Fibroblast of lung (primary cell): ENCODE results near the gene DMAC2L. TPM values are rescaled to one million over a fixed set of nuclear protein-coding genes. Genes with fewer than 3 reads are reported as not detected.
"Not testable (repeated sequence)": the region's sequence is repeated elsewhere in the genome, so short reads cannot be mapped to it uniquely, and the experiment has no call there.

Experiments
- DNase-seq, 2 donors: peaks; one replicate each; pipeline versions ENCODE4 v3.0.0 to v3.0.0-alpha.2; 2010; ENCODE audit warnings: low read depth in 2 of 2
- H2AFZ ChIP-seq: 2 replicates; pipeline ENCODE4 v1.5.1; 2012; ENCODE audit warnings: low read length, control low read depth, inconsistent platforms
- H3K27ac ChIP-seq: 2 replicates; pipeline ENCODE4 v1.5.1; 2011; ENCODE audit warnings: low read length, control low read depth; ENCODE audit not compliant: insufficient read depth
- H3K27me3 ChIP-seq: 2 replicates; pipeline ENCODE4 v1.5.1; 2011; ENCODE audit warnings: mild to moderate bottlenecking, low read length; ENCODE audit not compliant: control insufficient read depth, insufficient read depth
- H3K36me3 ChIP-seq: 2 replicates; pipeline ENCODE4 v1.5.1; 2011; ENCODE audit warnings: low read length; ENCODE audit not compliant: control insufficient read depth, insufficient read depth
- H3K4me1 ChIP-seq: 2 replicates; pipeline ENCODE4 v1.5.1; 2011; ENCODE audit warnings: low read length; ENCODE audit not compliant: control insufficient read depth, insufficient read depth; ENCODE audit errors: extremely low read depth
- H3K4me2 ChIP-seq: 2 replicates; pipeline ENCODE4 v1.5.1; 2011; ENCODE audit warnings: low read length, control low read depth; ENCODE audit not compliant: insufficient read depth; ENCODE audit errors: extremely low read depth
- H3K4me3 ChIP-seq, 4 experiments: fragments of 200-600 bp in 1 of 4; sonication (generic) in 1 of 4; replicated peaks in 1 of 4; 2 replicates each; pipeline ENCODE4 v1.5.1; 2011 to 2016; ENCODE audit warnings: low read length in 4 of 4, low read depth in 3 of 4, mild to moderate bottlenecking in 3 of 4, control low read depth in 2 of 4, inconsistent platforms in 1 of 4, mixed read lengths in 1 of 4; ENCODE audit not compliant: insufficient read depth in 1 of 4; ENCODE audit errors: control extremely low read depth in 1 of 4
- H3K79me2 ChIP-seq: 2 replicates; pipeline ENCODE4 v1.5.1; 2012; ENCODE audit warnings: mild to moderate bottlenecking, low read length, inconsistent platforms; ENCODE audit not compliant: control insufficient read depth, insufficient read depth
- H3K9ac ChIP-seq: 2 replicates; pipeline ENCODE4 v1.5.1; 2011; ENCODE audit warnings: mild to moderate bottlenecking, low read length, control low read depth; ENCODE audit not compliant: insufficient read depth
- H3K9me3 ChIP-seq: 2 replicates; pipeline ENCODE4 v1.5.1; 2012; ENCODE audit warnings: low read depth, low read length; ENCODE audit not compliant: control insufficient read depth, insufficient read depth
- H4K20me1 ChIP-seq: 2 replicates; pipeline ENCODE4 v1.5.1; 2011; ENCODE audit warnings: low read length; ENCODE audit not compliant: control insufficient read depth, insufficient read depth; ENCODE audit errors: extremely low read depth
- EZH2 ChIP-seq: IDR thresholded peaks from 2 replicates; pipeline ENCODE4 v1.5.1; 2012; ENCODE audit warnings: low read length, control low read depth, mild to moderate bottlenecking; ENCODE audit errors: missing control alignments
- polyA plus RNA-seq, 2 donors: library from polyadenylated mRNA; depleted of rRNA in 1 of 2; stranded (reverse) in 1 of 2; unstranded in 1 of 2; fragments of >200 nt; gene quantifications; 2 replicates each; pipeline ENCODE4 v1.2.1, GENCODE V29; 2011 to 2012; ENCODE audit warnings: missing spikeins in 1 of 2
- total RNA-seq: library from RNA; depleted of rRNA; stranded (reverse); fragments of >200 nt; gene quantifications from 2 replicates; pipeline ENCODE4 v1.2.1, GENCODE V29; 2014
- TF ChIP-seq, protein P1 (sequence below), 2 donors: IDR thresholded peaks in 1 of 2; conservative IDR thresholded peaks in 1 of 2; 1 replicate in 1 of 2; 2 replicates in 1 of 2; pipeline ENCODE4 v1.5.1; 2011 to 2012; ENCODE audit warnings: low read length in 2 of 2, control low read depth in 1 of 2, inconsistent platforms in 1 of 2, low read depth in 1 of 2, mild to moderate bottlenecking in 1 of 2

The DMAC2L gene
- total and polyA plus RNA-seq, 2 donors (not counting 1 experiment from before 2014, with no cell fraction given) = 4.8 to 17.6 TPM

DNA sequence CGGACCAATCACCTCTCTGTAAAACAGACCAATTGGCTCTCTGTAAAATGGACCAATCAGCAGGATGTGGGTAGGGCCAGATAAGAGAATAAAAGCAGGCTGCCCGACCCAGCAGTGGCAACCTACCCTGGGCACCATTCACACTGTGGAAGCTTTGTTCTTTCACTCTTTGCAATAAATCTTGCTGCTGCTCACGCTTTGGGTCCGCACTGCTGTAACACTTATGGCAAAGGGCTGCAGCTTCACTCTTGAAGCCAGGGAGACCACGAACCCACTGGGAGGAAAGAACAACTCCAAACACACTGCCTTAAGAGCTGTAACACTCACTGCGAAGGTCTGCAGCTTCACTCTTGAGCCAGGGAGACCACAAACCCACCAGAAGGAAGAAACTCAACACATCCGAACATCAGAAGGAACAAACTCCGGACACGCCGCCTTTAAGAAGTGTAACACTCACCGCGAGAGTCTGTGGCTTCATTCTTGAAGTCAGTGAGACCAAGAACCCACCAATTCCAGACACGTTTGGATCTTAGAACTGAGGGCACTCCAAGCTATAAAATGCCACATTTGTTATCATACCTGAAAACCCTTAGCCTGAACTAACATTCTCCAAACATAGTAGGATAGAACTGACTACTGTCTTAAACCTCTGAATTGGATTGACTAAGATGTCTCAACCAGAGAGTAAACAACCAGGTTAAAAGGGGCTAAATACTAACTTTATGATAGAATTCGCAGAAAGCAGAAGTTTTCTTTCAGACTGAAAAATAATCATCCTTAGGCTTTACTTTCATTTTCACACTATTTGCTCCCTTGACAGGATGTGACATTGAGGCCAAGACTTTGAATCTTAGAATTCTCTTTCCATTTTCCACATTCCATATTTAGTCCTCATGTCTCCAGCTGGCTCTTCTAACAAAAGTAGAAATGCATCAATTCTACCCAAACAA lies 50.9 kb downstream of the DMAC2L start:
- H4K20me1 ChIP-seq = no peaks in the 10 kb centered on the region
- H3K9ac ChIP-seq = no peak overlapping the region
- H3K4me1 ChIP-seq = peaks cover 6% of the 10 kb centered on the region
- H3K9me3 ChIP-seq = no peaks in the 10 kb centered on the region
- no peaks in the 10 kb centered on the region for H3K79me2 ChIP-seq
- peak overlapping the region; percentile 44 for H3K27ac ChIP-seq
- H2AFZ ChIP-seq = peak overlapping the region; percentile 64
- H3K4me2 ChIP-seq = peak overlapping the region; percentile 42
- DNase-seq = no peak
- no peaks in the 10 kb centered on the region for H3K36me3 ChIP-seq
- H3K4me3 ChIP-seq = peak overlapping the region; percentile 0 to 44 (median 8)
- no peaks in the 10 kb centered on the region for H3K27me3 ChIP-seq
- TF ChIP-seq, protein P1, sequence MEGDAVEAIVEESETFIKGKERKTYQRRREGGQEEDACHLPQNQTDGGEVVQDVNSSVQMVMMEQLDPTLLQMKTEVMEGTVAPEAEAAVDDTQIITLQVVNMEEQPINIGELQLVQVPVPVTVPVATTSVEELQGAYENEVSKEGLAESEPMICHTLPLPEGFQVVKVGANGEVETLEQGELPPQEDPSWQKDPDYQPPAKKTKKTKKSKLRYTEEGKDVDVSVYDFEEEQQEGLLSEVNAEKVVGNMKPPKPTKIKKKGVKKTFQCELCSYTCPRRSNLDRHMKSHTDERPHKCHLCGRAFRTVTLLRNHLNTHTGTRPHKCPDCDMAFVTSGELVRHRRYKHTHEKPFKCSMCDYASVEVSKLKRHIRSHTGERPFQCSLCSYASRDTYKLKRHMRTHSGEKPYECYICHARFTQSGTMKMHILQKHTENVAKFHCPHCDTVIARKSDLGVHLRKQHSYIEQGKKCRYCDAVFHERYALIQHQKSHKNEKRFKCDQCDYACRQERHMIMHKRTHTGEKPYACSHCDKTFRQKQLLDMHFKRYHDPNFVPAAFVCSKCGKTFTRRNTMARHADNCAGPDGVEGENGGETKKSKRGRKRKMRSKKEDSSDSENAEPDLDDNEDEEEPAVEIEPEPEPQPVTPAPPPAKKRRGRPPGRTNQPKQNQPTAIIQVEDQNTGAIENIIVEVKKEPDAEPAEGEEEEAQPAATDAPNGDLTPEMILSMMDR (conservative IDR thresholded peaks at IDR 0.05 in 1 of 2, IDR thresholded peaks at IDR 0.05 in 1 of 2; ENCODE audit: low read depth in 1 of 2, low read length in 2 of 2) = no peak
- TF ChIP-seq EZH2 = no peak

DNA sequence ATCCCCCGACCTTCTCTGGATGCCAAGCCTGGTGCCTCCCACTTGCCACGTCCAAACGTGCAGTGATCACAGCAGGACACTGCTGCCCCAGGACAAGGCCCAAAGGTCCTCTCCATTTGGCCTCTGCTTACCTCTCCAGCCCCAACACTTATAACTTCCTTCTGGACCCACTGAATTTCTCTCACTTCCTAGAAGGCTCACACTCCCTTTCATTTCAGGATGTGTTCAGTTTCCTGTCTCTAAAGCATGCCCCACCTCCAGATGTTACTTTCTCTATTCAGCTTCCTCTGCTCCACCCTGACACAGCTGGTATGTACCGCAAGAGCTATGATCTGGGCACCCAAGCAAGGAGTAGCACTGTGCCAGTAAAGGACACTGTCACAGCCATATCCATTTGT lies 51.6 kb downstream of the DMAC2L start:
- Histone ChIP-seq H3K4me2 (peak overlapping the region; percentile 42), H3K4me1 (peaks cover 6% of the 10 kb centered on the region), H3K4me3 (peak overlapping the region; percentile 0 to 44 (median 8)), H3K27me3 (no peaks in the 10 kb centered on the region), H2AFZ (peak overlapping the region; percentile 64), H3K36me3 (no peaks in the 10 kb centered on the region), H4K20me1 (no peaks in the 10 kb centered on the region), H3K9ac (no peak overlapping the region), H3K79me2 (no peaks in the 10 kb centered on the region), H3K9me3 (no peaks in the 10 kb centered on the region), H3K27ac (peak overlapping the region; percentile 44)
- peak in 1 of 2 donors; percentile 35 for DNase-seq
- no peak for TF ChIP-seq EZH2
- TF ChIP-seq, protein P1 (conservative IDR thresholded peaks at IDR 0.05 in 1 of 2, IDR thresholded peaks at IDR 0.05 in 1 of 2; ENCODE audit: low read depth in 1 of 2, low read length in 2 of 2) = no peak

DNA sequence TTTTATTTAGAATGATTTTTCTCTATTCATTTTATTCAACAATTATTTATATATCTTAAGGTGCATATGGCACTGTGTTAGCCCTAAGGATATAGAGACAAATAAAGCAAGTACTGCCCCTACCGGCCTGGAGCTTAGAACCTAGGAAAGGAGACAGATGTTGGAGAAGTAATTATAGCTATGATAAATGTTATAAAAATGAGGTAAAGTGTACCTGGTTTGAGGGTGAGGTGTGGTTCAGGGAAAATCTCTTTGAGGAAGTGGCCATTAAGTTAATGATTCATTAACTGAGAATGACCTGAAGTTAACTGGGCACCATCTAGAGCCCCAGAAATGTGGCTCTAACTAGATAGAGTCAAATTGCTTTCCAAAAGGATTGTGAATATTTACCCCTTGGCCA lies 52.7 kb downstream of the DMAC2L start:
- no peaks in the 10 kb centered on the region for H3K27me3 ChIP-seq
- TF ChIP-seq, protein P1 (conservative IDR thresholded peaks at IDR 0.05 in 1 of 2, IDR thresholded peaks at IDR 0.05 in 1 of 2; ENCODE audit: low read depth in 1 of 2, low read length in 2 of 2) = no peak
- TF ChIP-seq EZH2 = no peak
- H3K4me2 ChIP-seq = no peak overlapping the region
- no peak overlapping the region for H3K9ac ChIP-seq
- H3K79me2 ChIP-seq = no peaks in the 10 kb centered on the region
- H3K9me3 ChIP-seq = no peaks in the 10 kb centered on the region
- no peak overlapping the region for H2AFZ ChIP-seq
- H3K4me1 ChIP-seq = peaks cover 6% of the 10 kb centered on the region
- no peaks in the 10 kb centered on the region for H3K36me3 ChIP-seq
- H4K20me1 ChIP-seq = no peaks in the 10 kb centered on the region
- H3K4me3 ChIP-seq = no peak overlapping the region
- no peak for DNase-seq
- H3K27ac ChIP-seq = no peak overlapping the region

DNA sequence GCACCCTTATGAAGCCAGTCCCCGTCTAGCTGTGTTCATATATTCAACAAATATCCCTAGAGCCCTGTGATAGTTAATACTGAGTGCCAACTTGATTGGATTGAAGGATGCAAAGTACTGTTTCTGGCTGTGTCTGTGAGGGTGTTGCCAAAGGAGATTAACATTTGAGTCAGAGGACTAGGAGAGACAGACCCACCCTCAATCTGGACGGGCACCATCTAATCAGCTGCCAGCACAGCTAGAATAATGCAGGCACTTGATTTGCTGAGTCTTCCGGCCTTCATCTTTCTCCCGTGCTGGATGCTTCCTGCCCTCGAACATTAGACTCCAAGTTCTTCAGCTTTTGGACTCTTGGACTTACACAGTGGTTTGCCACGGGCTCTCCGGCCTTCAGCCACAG lies 53.4 kb downstream of the DMAC2L start:
- not testable (repeated sequence) for H3K9me3 ChIP-seq, DNase-seq, H3K27ac ChIP-seq, H3K9ac ChIP-seq, H3K4me1 ChIP-seq, H3K79me2 ChIP-seq, H3K36me3 ChIP-seq, H3K27me3 ChIP-seq, H2AFZ ChIP-seq, H3K4me2 ChIP-seq, H3K4me3 ChIP-seq, H4K20me1 ChIP-seq
